Colonic mucosa (tissue), 4 donors: ENCODE results near the gene SWAP70. TPM values are rescaled to one million over a fixed set of nuclear protein-coding genes. Genes with fewer than 3 reads are reported as not detected.

Experiments
- DNase-seq: peaks from one replicate; pipeline ENCODE4 v3.0.0-alpha.2; 2020
- H3K27ac ChIP-seq: fragments of 200-600 bp; one replicate; pipeline ENCODE4 v1.8.0; 2021
- H3K27me3 ChIP-seq: fragments of 200-600 bp; one replicate; pipeline ENCODE4 v1.8.0; 2021
- H3K36me3 ChIP-seq: fragments of 200-600 bp; one replicate; pipeline ENCODE4 v1.8.0; 2021
- H3K4me1 ChIP-seq: fragments of 200-600 bp; one replicate; pipeline ENCODE4 v1.8.0; 2021; ENCODE audit warnings: mild to moderate bottlenecking
- H3K4me3 ChIP-seq: fragments of 200-600 bp; one replicate; pipeline ENCODE4 v1.8.0; 2021
- H3K9ac ChIP-seq, 2 donors: one replicate each; pipeline ENCODE4 v1.7.0; 2013; ENCODE audit warnings: control low read depth in 2 of 2, low read depth in 2 of 2, low read length in 2 of 2
- H3K9me3 ChIP-seq: fragments of 200-600 bp; one replicate; pipeline ENCODE4 v1.8.0; 2021
- CTCF ChIP-seq: fragments of 200-600 bp; IDR thresholded peaks from one replicate; pipeline ENCODE4 v1.8.0; 2022; ENCODE audit warnings: antibody characterized with exemption, mild to moderate bottlenecking
- intact Hi-C: fragments of 100-400 bp; cut with DNase I; formaldehyde crosslinking; loops from one replicate; pipeline ENCODE4 v1.14.1; 2022
- total RNA-seq, 2 donors: library from RNA; stranded (reverse); fragmentation: NEBNext Ultra II Directional in 1 of 2; extraction: Animal tissue kit (Norgen Biotek cat#: 25700) in 1 of 2; gene quantifications; one replicate each; pipeline ENCODE4 v1.2.1, GENCODE V29; 2021
- donor health status: healthy.
- donor health status: DM: no; HTN: no; CAD: no.
- donor health status: DM: no; HTN: no; CAD: no.

SWAP70 gene
- total RNA-seq, 2 donors from 2014 or later, result 13.1 to 21.2 TPM

- TF ChIP-seq CTCF, result no peak
- H3K9ac ChIP-seq, result no peak overlapping the region
- no peaks in the 10 kb centered on the region for H3K36me3 ChIP-seq
- H3K27me3 ChIP-seq, result no peaks in the 10 kb centered on the region
- intact Hi-C loops, result no loop called here
- H3K4me1 ChIP-seq, result no peaks in the 10 kb centered on the region
- H3K9me3 ChIP-seq, result no peaks in the 10 kb centered on the region
- H3K4me3 ChIP-seq, result no peak overlapping the region
- no peak overlapping the region for H3K27ac ChIP-seq
- DNase-seq, result no peak
These were observed 11.8 kb upstream of the SWAP70 start for GRCh38 chr11:9651899-9652748.

GRCh38 chr11:9653871-9654270 is 10.0 kb upstream of the SWAP70 start:
- Histone ChIP-seq H3K4me1 (no peaks in the 10 kb centered on the region), H3K27ac (no peak overlapping the region), H3K9me3 (no peaks in the 10 kb centered on the region), H3K27me3 (no peaks in the 10 kb centered on the region), H3K36me3 (no peaks in the 10 kb centered on the region), H3K4me3 (no peak overlapping the region), H3K9ac (no peak overlapping the region)
- intact Hi-C loops, result no loop called here
- no peak for DNase-seq
- TF ChIP-seq CTCF, result no peak

DNA sequence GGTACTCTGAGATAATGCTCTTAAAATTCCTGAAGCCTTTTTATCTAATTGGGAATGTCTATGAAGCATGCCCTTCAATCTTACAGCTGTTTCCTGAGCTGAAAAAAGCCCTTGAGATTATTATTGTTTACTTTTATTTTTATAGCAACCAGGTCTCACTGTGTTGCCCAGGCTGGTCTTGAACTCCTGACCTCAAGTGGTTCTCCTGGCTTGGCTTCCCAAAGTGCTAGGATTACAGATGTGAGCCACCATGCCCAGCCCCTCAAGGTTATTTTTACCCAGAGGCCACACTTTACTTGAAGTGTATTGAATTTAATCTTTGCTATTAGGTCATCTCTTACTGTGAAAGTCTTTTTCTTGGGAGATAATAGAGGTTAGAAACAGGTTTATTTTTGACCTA is 7.0 kb upstream of the SWAP70 start:
- H3K36me3 ChIP-seq, result no peaks in the 10 kb centered on the region

GRCh38 chr11:9657531-9657930 is 6.3 kb upstream of the SWAP70 start:
- no peak for DNase-seq
- H3K36me3 ChIP-seq, result no peaks in the 10 kb centered on the region

More for the DNA sequence above, 7.0 kb upstream of the SWAP70 start:
- H3K27me3 ChIP-seq, result no peaks in the 10 kb centered on the region
- H3K9ac ChIP-seq, result no peak overlapping the region
- H3K4me1 ChIP-seq, result no peaks in the 10 kb centered on the region
- no peak overlapping the region for H3K4me3 ChIP-seq
- no peaks in the 10 kb centered on the region for H3K9me3 ChIP-seq
- TF ChIP-seq CTCF, result no peak
- no peak overlapping the region for H3K27ac ChIP-seq
- intact Hi-C loops, result no loop called here
- DNase-seq, result no peak

DNA sequence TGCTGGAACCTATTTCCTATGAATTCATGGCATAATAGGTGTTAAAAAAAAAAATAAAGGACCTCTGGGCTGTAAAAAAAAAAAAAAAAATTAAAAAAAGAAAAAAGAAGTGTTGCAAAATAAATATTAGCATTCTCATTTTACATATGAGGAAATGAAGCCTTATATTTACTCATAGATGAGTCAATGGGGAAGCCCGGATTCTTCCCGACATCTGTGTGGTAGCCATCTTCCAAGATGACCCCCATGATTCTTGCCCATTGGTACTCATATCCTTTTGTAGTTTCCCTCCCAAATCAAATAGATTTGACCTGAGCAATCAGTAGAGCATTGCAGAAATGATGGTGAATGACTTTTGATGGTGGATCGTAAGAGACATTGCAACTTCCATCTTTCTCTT is 3.0 kb upstream of the SWAP70 start:
- intact Hi-C loops, result no loop called here
- Histone ChIP-seq H3K36me3 (no peaks in the 10 kb centered on the region), H3K9me3 (no peaks in the 10 kb centered on the region), H3K4me1 (no peaks in the 10 kb centered on the region), H3K9ac (no peak overlapping the region), H3K27ac (no peak overlapping the region), H3K4me3 (no peak overlapping the region), H3K27me3 (no peaks in the 10 kb centered on the region)
- TF ChIP-seq CTCF, result no peak
- DNase-seq, result no peak

More at GRCh38 chr11:9657531-9657930, 6.3 kb upstream of the SWAP70 start:
- Histone ChIP-seq H3K9ac (no peak overlapping the region), H3K4me3 (no peak overlapping the region), H3K27me3 (no peaks in the 10 kb centered on the region), H3K4me1 (no peaks in the 10 kb centered on the region), H3K27ac (no peak overlapping the region), H3K9me3 (no peaks in the 10 kb centered on the region)
- intact Hi-C loops, result no loop called here
- TF ChIP-seq CTCF, result no peak
